SK-N-SH (cell line): ENCODE data around the gene PARP1. TPM values are rescaled to one million over a fixed set of nuclear protein-coding genes. Genes with fewer than 3 reads are reported as not detected.
A peak's percentile ranks its signal among the peaks of the same experiment; 100 is the strongest.

Experiments
- CTCF ChIA-PET: fragments of 300-600, 350-600 bp; formaldehyde crosslinking; extraction: SDS; loops from one replicate; lab custom pipeline; 2021; lab: Yijun Ruan, JAX
- POLR2A ChIA-PET: fragments of 350-600 bp; sonication (Branson Sonifier 250); formaldehyde crosslinking; extraction: SDS; loops from one replicate; lab custom pipeline; 2020; ENCODE audit warnings: antibody characterized with exemption, inconsistent platforms; lab: Yijun Ruan, JAX
- DNase-seq: peaks from one replicate; pipeline ENCODE4 v3.0.0; 2012
- H2AFZ ChIP-seq: fragments of 200-600 bp; sonication (generic); 2 replicates; pipeline ENCODE4 v1.8.1; 2016; ENCODE audit warnings: antibody characterized with exemption, mild to moderate bottlenecking, low read depth
- H3F3A ChIP-seq: fragments of 200-600 bp; sonication (generic); replicated peaks from 2 replicates; pipeline ENCODE3; 2016; ENCODE audit warnings: antibody characterized with exemption, mild to moderate bottlenecking; ENCODE audit not compliant: insufficient read depth
- H3K27ac ChIP-seq, 2 experiments: fragments of 200-500 bp in 1 of 2; fragments of 200-600 bp in 1 of 2; sonication (Bioruptor generic) in 1 of 2; sonication (generic), shearing (Covaris generic) in 1 of 2; 2 replicates each; pipeline versions ENCODE4 v1.5.1 to v1.6.1; 2014 to 2016; ENCODE audit warnings: low read depth in 2 of 2, inconsistent platforms in 1 of 2, low read length in 1 of 2, mild to moderate bottlenecking in 1 of 2, mixed read lengths in 1 of 2
- H3K27me3 ChIP-seq: fragments of 200-600 bp; sonication (generic), shearing (Covaris generic); 2 replicates; pipeline ENCODE4 v1.6.1; 2016; ENCODE audit warnings: mixed run types; ENCODE audit not compliant: insufficient read depth
- H3K36me3 ChIP-seq, 2 experiments: fragments of 200-500 bp in 1 of 2; fragments of 200-600 bp in 1 of 2; sonication (Bioruptor generic) in 1 of 2; sonication (generic) in 1 of 2; replicated peaks in 1 of 2; 2 replicates each; pipeline versions ENCODE3 to v1.5.1; 2014 to 2016; ENCODE audit warnings: low read length in 1 of 2, mild to moderate bottlenecking in 1 of 2; ENCODE audit not compliant: insufficient read depth in 2 of 2, control insufficient read depth in 1 of 2
- H3K4me1 ChIP-seq, 2 experiments: fragments of 200-500 bp in 1 of 2; fragments of 200-600 bp in 1 of 2; sonication (Bioruptor generic) in 1 of 2; sonication (generic), shearing (Covaris generic) in 1 of 2; 2 replicates each; pipeline versions ENCODE4 v1.5.1 to v1.6.1; 2014 to 2016; ENCODE audit warnings: low read depth in 1 of 2, low read length in 1 of 2, mixed run types in 1 of 2; ENCODE audit not compliant: insufficient read depth in 2 of 2, control insufficient read depth in 1 of 2
- H3K4me2 ChIP-seq: fragments of 200-600 bp; sonication (generic), shearing (Covaris generic); 2 replicates; pipeline ENCODE4 v1.6.1; 2017; ENCODE audit warnings: mixed run types
- H3K4me3 ChIP-seq, 2 experiments: fragments of 200-500 bp in 1 of 2; fragments of 200-600 bp in 1 of 2; sonication (Bioruptor generic) in 1 of 2; sonication (generic), shearing (Covaris generic) in 1 of 2; 2 replicates each; pipeline versions ENCODE4 v1.5.1 to v1.8.1; 2014 to 2016; ENCODE audit warnings: low read depth in 2 of 2, inconsistent platforms in 1 of 2, low read length in 1 of 2, mild to moderate bottlenecking in 1 of 2, mixed read lengths in 1 of 2, moderate library complexity in 1 of 2
- H3K79me2 ChIP-seq: fragments of 200-600 bp; sonication (generic); 2 replicates; pipeline ENCODE4 v1.8.1; 2017; ENCODE audit warnings: mild to moderate bottlenecking; ENCODE audit not compliant: insufficient read depth
- H3K9ac ChIP-seq: fragments of 200-600 bp; sonication (generic); 2 replicates; pipeline ENCODE4 v1.6.1; 2017; ENCODE audit warnings: mixed run types
- H3K9me2 ChIP-seq: fragments of 200-600 bp; sonication (generic); 2 replicates; pipeline ENCODE4 v1.6.1; 2017; ENCODE audit warnings: mixed run types
- H3K9me3 ChIP-seq: fragments of 200-600 bp; sonication (generic); 2 replicates; pipeline ENCODE4 v1.6.1; 2017; ENCODE audit warnings: mixed run types, mild to moderate bottlenecking, moderate library complexity
- H4K20me1 ChIP-seq: fragments of 200-600 bp; sonication (generic); 2 replicates; pipeline ENCODE4 v1.6.1; 2017; ENCODE audit warnings: mild to moderate bottlenecking, mixed run types; ENCODE audit not compliant: insufficient read depth
- CHD2 ChIP-seq: fragments of 150-350 bp; IDR thresholded peaks from 2 replicates; pipeline ENCODE4 v1.6.1; 2018; ENCODE audit warnings: low read length; ENCODE audit not compliant: partially characterized antibody
- EZH2phosphoT487 ChIP-seq: fragments of 200-600 bp; sonication (generic); IDR thresholded peaks from 2 replicates; pipeline ENCODE4 v1.6.1; 2017; ENCODE audit warnings: low read depth, mixed run types, mild to moderate bottlenecking, antibody characterized with exemption, moderate library complexity, borderline replicate concordance
- FOSL2 ChIP-seq: IDR thresholded peaks from 2 replicates; pipeline ENCODE4 v1.4.0; 2012; ENCODE audit warnings: low read depth, mild to moderate bottlenecking, moderate library complexity, borderline replicate concordance
- GATA2 ChIP-seq: sonication (generic); formaldehyde crosslinking; IDR thresholded peaks from 2 replicates; pipeline ENCODE4 v1.5.0; 2020; ENCODE audit warnings: mild to moderate bottlenecking, missing genetic modification reagents
- JUND ChIP-seq: IDR thresholded peaks from 2 replicates; pipeline ENCODE4 v1.4.0; 2012
- MXI1 ChIP-seq: IDR thresholded peaks from 2 replicates; pipeline ENCODE4 v1.6.1; 2012; ENCODE audit warnings: mild to moderate bottlenecking, low read depth, low read length, improper control_type of control experiment
- NFIC ChIP-seq: IDR thresholded peaks from 2 replicates; pipeline ENCODE4 v1.4.0; 2012; ENCODE audit warnings: borderline replicate concordance
- POLR2AphosphoS5 ChIP-seq: IDR thresholded peaks from 2 replicates; pipeline ENCODE4 v1.6.1; 2012; ENCODE audit warnings: low read depth, low read length
- RAD21 ChIP-seq: IDR thresholded peaks from 2 replicates; pipeline ENCODE4 v1.6.1; 2012; ENCODE audit warnings: mild to moderate bottlenecking, low read length
- SIN3A ChIP-seq: IDR thresholded peaks from 2 replicates; pipeline ENCODE4 v1.6.1; 2012; ENCODE audit warnings: low read depth, mild to moderate bottlenecking, low read length, moderate library complexity, borderline replicate concordance
- SMC3 ChIP-seq: IDR thresholded peaks from 2 replicates; pipeline ENCODE4 v1.6.1; 2012; ENCODE audit warnings: low read depth, low read length, improper control_type of control experiment
- TCF12 ChIP-seq: IDR thresholded peaks from 2 replicates; pipeline ENCODE4 v1.4.0; 2012
- TEAD4 ChIP-seq: IDR thresholded peaks from 2 replicates; pipeline ENCODE4 v1.4.0; 2012; ENCODE audit warnings: mild to moderate bottlenecking, borderline replicate concordance; ENCODE audit not compliant: insufficient read depth
- WGBS: methylation state at CpG from one replicate; pipeline ENCODE4 v1.1.6; 2017; ENCODE audit warnings: low lambda C conversion rate; 5-methylcytosine and 5-hydroxymethylcytosine counted together
- polyA plus RNA-seq, 3 experiments: library from polyadenylated mRNA; depleted of rRNA; stranded (reverse); fragments of >200 nt; gene quantifications; 2 replicates each; pipeline ENCODE4 v1.2.3, GENCODE V29; 2012
- TF ChIP-seq, protein P1 (sequence below): IDR thresholded peaks from 2 replicates; pipeline ENCODE4; 2012
- TF ChIP-seq, protein P2 (sequence below): fragments of 150-350 bp; IDR thresholded peaks from 2 replicates; pipeline ENCODE4 v1.6.1; 2017; ENCODE audit warnings: antibody characterized with exemption, low read length, low read depth, borderline replicate concordance
- TF ChIP-seq, protein P3 (sequence below): IDR thresholded peaks from 2 replicates; pipeline ENCODE4 v1.4.0; 2012; ENCODE audit warnings: low read depth, borderline replicate concordance

Gene PARP1
- polyA plus RNA-seq, 1 of the 3 experiments (the other 2 are of a cell fraction), result 239 TPM

DNA sequence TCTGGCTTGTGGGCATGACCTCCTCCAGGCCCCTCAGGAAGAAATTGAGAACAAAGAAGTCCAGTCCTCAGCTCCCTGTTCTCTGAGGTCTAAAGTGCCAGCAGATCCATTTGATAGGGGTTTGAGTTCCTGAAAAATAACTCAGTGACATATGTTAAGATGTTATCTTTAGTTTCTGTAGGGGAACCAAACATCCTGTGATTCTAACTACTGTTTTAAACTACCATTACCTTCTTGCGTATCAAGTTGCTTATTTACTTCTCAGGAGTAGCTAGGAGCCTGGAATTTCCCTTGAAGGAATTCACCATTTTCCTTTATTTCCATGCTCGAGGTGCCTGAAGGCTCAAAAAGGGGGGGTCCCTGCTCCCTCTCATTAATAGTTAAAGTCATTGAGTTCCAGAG, 80.1 kb downstream of the PARP1 start:
- no peaks in the 10 kb centered on the region for H3F3A ChIP-seq
- H3K9me2 ChIP-seq, result no peaks in the 10 kb centered on the region
- H3K27me3 ChIP-seq, result no peaks in the 10 kb centered on the region
- TF ChIP-seq, protein P1, sequence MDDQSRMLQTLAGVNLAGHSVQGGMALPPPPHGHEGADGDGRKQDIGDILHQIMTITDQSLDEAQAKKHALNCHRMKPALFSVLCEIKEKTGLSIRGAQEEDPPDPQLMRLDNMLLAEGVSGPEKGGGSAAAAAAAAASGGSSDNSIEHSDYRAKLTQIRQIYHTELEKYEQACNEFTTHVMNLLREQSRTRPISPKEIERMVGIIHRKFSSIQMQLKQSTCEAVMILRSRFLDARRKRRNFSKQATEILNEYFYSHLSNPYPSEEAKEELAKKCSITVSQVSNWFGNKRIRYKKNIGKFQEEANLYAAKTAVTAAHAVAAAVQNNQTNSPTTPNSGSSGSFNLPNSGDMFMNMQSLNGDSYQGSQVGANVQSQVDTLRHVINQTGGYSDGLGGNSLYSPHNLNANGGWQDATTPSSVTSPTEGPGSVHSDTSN, result 0 out of 2 replicates have a peak, but pooled peaks have one; percentile 17
- no peak for TF ChIP-seq TEAD4
- no peak for TF ChIP-seq GATA2
- no peak overlapping the region for H3K9ac ChIP-seq
- no peak for DNase-seq
- H3K36me3 ChIP-seq, result no peaks in the 10 kb centered on the region
- H3K9me3 ChIP-seq, result no peaks in the 10 kb centered on the region
- no peak overlapping the region for H3K4me3 ChIP-seq
- ChIA-PET POLR2A (no interaction called here), CTCF (interaction anchor here (1.5 to 2.1 kb wide), 2 partner anchors 19 to 202 kb away, joined by 5 to 7 read pairs; partner anchors contain the start of gene LIN9)
- no peaks in the 10 kb centered on the region for H4K20me1 ChIP-seq
- H2AFZ ChIP-seq, result no peak overlapping the region
- no peaks in the 10 kb centered on the region for H3K4me1 ChIP-seq
- H3K4me2 ChIP-seq, result no peak overlapping the region
- H3K79me2 ChIP-seq, result no peaks in the 10 kb centered on the region
- H3K27ac ChIP-seq, result no peak overlapping the region
- 54% methylated on average over 2 of the region's 2 CpGs for WGBS

DNA sequence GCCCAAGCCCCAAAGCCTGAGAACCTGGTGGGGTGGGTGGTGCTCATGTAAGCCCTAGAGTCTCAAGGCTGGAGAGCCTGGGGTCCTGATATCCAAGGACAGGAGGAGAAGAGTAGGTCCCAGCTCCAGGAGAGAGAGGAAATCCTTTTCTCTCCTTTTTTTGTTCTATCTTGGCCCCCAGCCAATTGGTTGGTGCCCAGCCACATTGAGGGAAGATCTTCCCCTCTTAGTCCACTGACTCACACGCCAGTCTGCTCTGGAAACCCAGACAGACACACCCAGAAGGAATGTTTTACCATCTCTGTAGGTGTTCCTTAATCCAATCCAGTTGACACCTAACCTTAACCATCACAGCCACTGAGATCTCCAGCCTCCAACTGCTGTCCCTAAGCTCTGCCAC, 82.7 kb downstream of the PARP1 start:
- H3K79me2 ChIP-seq, result no peaks in the 10 kb centered on the region
- H3K9me2 ChIP-seq, result no peaks in the 10 kb centered on the region
- no peak for DNase-seq
- no peak overlapping the region for H2AFZ ChIP-seq
- 40% methylated on average over 1 of the region's 1 CpG for WGBS
- no peaks in the 10 kb centered on the region for H3F3A ChIP-seq
- POLR2A ChIA-PET, result no interaction called here
- CTCF ChIA-PET, result interaction anchor here (0.8 to 1.2 kb wide), 3 partner anchors 8 to 100 kb away, joined by 3 to 5 read pairs (median 3); no protein-coding TSS in a partner anchor
- H3K4me2 ChIP-seq, result no peak overlapping the region
- H3K9me3 ChIP-seq, result no peaks in the 10 kb centered on the region
- no peaks in the 10 kb centered on the region for H3K4me1 ChIP-seq
- H3K36me3 ChIP-seq, result no peaks in the 10 kb centered on the region
- TF ChIP-seq NFIC, result peak; percentile 80
- 0 out of 2 replicates have a peak, but pooled peaks have one; percentile 15 for TF ChIP-seq FOSL2
- no peak for TF ChIP-seq MXI1
- TF ChIP-seq JUND, result no peak
- no peak for TF ChIP-seq EZH2phosphoT487
- TF ChIP-seq, protein P2, sequence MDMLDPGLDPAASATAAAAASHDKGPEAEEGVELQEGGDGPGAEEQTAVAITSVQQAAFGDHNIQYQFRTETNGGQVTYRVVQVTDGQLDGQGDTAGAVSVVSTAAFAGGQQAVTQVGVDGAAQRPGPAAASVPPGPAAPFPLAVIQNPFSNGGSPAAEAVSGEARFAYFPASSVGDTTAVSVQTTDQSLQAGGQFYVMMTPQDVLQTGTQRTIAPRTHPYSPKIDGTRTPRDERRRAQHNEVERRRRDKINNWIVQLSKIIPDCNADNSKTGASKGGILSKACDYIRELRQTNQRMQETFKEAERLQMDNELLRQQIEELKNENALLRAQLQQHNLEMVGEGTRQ, result no peak
- H3K27ac ChIP-seq, result no peak overlapping the region
- H3K9ac ChIP-seq, result no peak overlapping the region
- no peaks in the 10 kb centered on the region for H4K20me1 ChIP-seq
- no peaks in the 10 kb centered on the region for H3K27me3 ChIP-seq
- H3K4me3 ChIP-seq, result no peak overlapping the region

DNA sequence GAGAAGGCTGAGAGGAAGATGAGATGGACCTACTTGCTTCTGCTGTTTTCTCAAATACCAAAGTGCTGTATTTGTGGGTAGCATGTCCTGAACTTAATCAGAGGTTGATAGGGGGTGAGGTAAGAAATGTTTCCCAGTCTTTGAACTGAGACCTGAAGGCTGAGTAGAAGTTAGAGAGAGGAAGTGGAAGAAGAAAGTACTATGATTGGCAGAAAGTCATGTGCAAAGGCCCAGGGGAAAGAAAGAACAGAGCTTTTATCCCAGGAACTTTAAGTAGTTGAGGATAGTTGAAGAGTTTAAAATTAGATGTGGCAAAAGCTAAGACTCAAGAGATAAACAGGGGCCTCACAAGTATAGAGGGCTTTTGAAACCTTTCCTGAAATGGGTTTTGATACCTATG, 83.4 kb downstream of the PARP1 start:
- no peak overlapping the region for H3K27ac ChIP-seq
- no peaks in the 10 kb centered on the region for H3K9me3 ChIP-seq
- no peaks in the 10 kb centered on the region for H3K36me3 ChIP-seq
- no peaks in the 10 kb centered on the region for H3K27me3 ChIP-seq
- ChIA-PET POLR2A (no interaction called here), CTCF (interaction anchor here (1.2 kb wide), 1 partner anchor 9 kb away, joined by 3 read pairs; no protein-coding TSS in a partner anchor)
- no peak for DNase-seq
- no peaks in the 10 kb centered on the region for H3K4me1 ChIP-seq
- H2AFZ ChIP-seq, result no peak overlapping the region
- H3K4me3 ChIP-seq, result no peak overlapping the region
- no peaks in the 10 kb centered on the region for H3F3A ChIP-seq
- no peaks in the 10 kb centered on the region for H3K79me2 ChIP-seq
- no peaks in the 10 kb centered on the region for H4K20me1 ChIP-seq
- no peak overlapping the region for H3K9ac ChIP-seq
- H3K4me2 ChIP-seq, result no peak overlapping the region
- H3K9me2 ChIP-seq, result no peaks in the 10 kb centered on the region
- no peak for TF ChIP-seq POLR2AphosphoS5
- TF ChIP-seq TEAD4, result no peak
- TF ChIP-seq SIN3A, result no peak
- TF ChIP-seq, protein P3, sequence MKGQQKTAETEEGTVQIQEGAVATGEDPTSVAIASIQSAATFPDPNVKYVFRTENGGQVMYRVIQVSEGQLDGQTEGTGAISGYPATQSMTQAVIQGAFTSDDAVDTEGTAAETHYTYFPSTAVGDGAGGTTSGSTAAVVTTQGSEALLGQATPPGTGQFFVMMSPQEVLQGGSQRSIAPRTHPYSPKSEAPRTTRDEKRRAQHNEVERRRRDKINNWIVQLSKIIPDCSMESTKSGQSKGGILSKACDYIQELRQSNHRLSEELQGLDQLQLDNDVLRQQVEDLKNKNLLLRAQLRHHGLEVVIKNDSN, result no peak
- TF ChIP-seq TCF12, result no peak
- TF ChIP-seq SMC3, result no peak
- TF ChIP-seq FOSL2, result no peak
- TF ChIP-seq MXI1, result no peak
- no peak for TF ChIP-seq CHD2
- no peak for TF ChIP-seq RAD21
